IMR-90 (cell line): Measurements from ENCODE around the gene ZNF385C. TPM values are rescaled to one million over a fixed set of nuclear protein-coding genes. Genes with fewer than 3 reads are reported as not detected.
A peak's percentile ranks its signal among the peaks of the same experiment; 100 is the strongest.
"Not testable (repeated sequence)": the region's sequence is repeated elsewhere in the genome, so short reads cannot be mapped to it uniquely, and the experiment has no call there.

Experiments
- ATAC-seq: fragments of 200-7000 bp; cut with Tn5 transposase; 2 replicates; pipeline ENCODE4 v1.9.1; 2020; ENCODE audit warnings: low read depth, mild to moderate bottlenecking, moderate library complexity
- BruUV-seq: library from RNA; stranded (reverse); fragments of 400-500 nt; replicated peaks from 2 replicates; lab custom pipeline; 2021; lab: Mats Ljungman, UMichigan
- CTCF ChIA-PET: fragments of 300-600 bp; formaldehyde crosslinking; extraction: SDS; loops from one replicate; lab custom pipeline; 2021; ENCODE audit warnings: antibody characterized with exemption; lab: Yijun Ruan, JAX
- POLR2A ChIA-PET: fragments of 300-600 bp; sonication (Branson Sonifier 250); formaldehyde crosslinking; loops from one replicate; lab custom pipeline; 2022; ENCODE audit warnings: antibody characterized with exemption; ENCODE audit not compliant: unreplicated experiment; lab: Charles Lee
- DNase-seq: peaks from one replicate; pipeline ENCODE4 v3.0.0; 2013
- H2AFZ ChIP-seq: replicated peaks from 2 replicates; pipeline ENCODE3; 2013; ENCODE audit warnings: low read length, mild to moderate bottlenecking; ENCODE audit not compliant: poor library complexity
- H2AK5ac ChIP-seq: 2 replicates; pipeline ENCODE4 v1.6.1; 2013; ENCODE audit warnings: low read depth, low read length, inconsistent platforms
- H2AK9ac ChIP-seq: replicated peaks from 2 replicates; pipeline ENCODE3; 2013; ENCODE audit warnings: mild to moderate bottlenecking, low read depth, low read length, moderate library complexity; ENCODE audit not compliant: poor library complexity
- H2BK120ac ChIP-seq: 2 replicates; pipeline ENCODE4 v1.6.1; 2013; ENCODE audit warnings: low read depth, low read length, inconsistent platforms
- H2BK15ac ChIP-seq: 3 replicates; pipeline ENCODE4 v1.6.1; 2013; ENCODE audit warnings: low read depth, low read length, inconsistent platforms
- H2BK20ac ChIP-seq: 2 replicates; pipeline ENCODE4 v1.6.1; 2013; ENCODE audit warnings: low read depth, mild to moderate bottlenecking, inconsistent platforms, low read length, moderate library complexity
- H2BK5ac ChIP-seq: 2 replicates; pipeline ENCODE4 v1.6.1; 2013; ENCODE audit warnings: mild to moderate bottlenecking, low read depth, low read length, inconsistent platforms; ENCODE audit not compliant: poor library complexity, severe bottlenecking
- H3K14ac ChIP-seq: replicated peaks from 2 replicates; pipeline ENCODE4 v1.6.1; 2013; ENCODE audit warnings: low read depth, low read length, inconsistent platforms
- H3K18ac ChIP-seq: 2 replicates; pipeline ENCODE4 v1.6.1; 2013; ENCODE audit warnings: low read depth, low read length, control low read depth
- H3K23ac ChIP-seq: 2 replicates; pipeline ENCODE4 v1.6.1; 2013; ENCODE audit warnings: low read depth, low read length, inconsistent platforms
- H3K27ac ChIP-seq: 2 replicates; pipeline ENCODE4 v1.5.1; 2013; ENCODE audit warnings: mild to moderate bottlenecking, control low read depth, low read length; ENCODE audit not compliant: insufficient read depth
- H3K27me3 ChIP-seq: 2 replicates; pipeline ENCODE4 v1.6.1; 2013; ENCODE audit warnings: low read length; ENCODE audit not compliant: control insufficient read depth, insufficient read depth
- H3K36me3 ChIP-seq: 2 replicates; pipeline ENCODE4 v1.6.1; 2013; ENCODE audit warnings: low read length, mixed read lengths; ENCODE audit not compliant: control insufficient read depth, insufficient read depth
- H3K4ac ChIP-seq: 2 replicates; pipeline ENCODE4 v1.6.1; 2013; ENCODE audit warnings: low read depth, low read length, inconsistent platforms
- H3K4me1 ChIP-seq: 2 replicates; pipeline ENCODE4 v1.6.1; 2013; ENCODE audit warnings: low read length, mixed read lengths; ENCODE audit not compliant: control insufficient read depth, insufficient read depth
- H3K4me2 ChIP-seq: 2 replicates; pipeline ENCODE4 v1.6.1; 2013; ENCODE audit warnings: low read depth, mild to moderate bottlenecking, control low read depth, low read length, moderate library complexity
- H3K4me3 ChIP-seq: 2 replicates; pipeline ENCODE4 v1.5.1; 2013; ENCODE audit warnings: low read depth, mild to moderate bottlenecking, control low read depth, low read length, moderate library complexity; ENCODE audit not compliant: insufficient read depth
- H3K56ac ChIP-seq: 2 replicates; pipeline ENCODE4 v1.6.1; 2013; ENCODE audit warnings: low read length, inconsistent platforms; ENCODE audit not compliant: insufficient read depth; ENCODE audit errors: extremely low read depth
- H3K79me1 ChIP-seq, 2 experiments: 2 replicates each; pipeline ENCODE4 v1.6.1; 2013; ENCODE audit warnings: low read length in 2 of 2, inconsistent platforms in 1 of 2, low read depth in 1 of 2
- H3K9ac ChIP-seq: 2 replicates; pipeline ENCODE4 v1.6.1; 2013; ENCODE audit warnings: low read depth, low read length, control low read depth
- H3K9me1 ChIP-seq: 2 replicates; pipeline ENCODE4 v1.6.1; 2013; ENCODE audit warnings: low read length, inconsistent platforms; ENCODE audit not compliant: insufficient read depth
- H3K9me3 ChIP-seq: 2 replicates; pipeline ENCODE4 v1.6.1; 2013; ENCODE audit warnings: low read length; ENCODE audit not compliant: control insufficient read depth, insufficient read depth
- H4K20me1 ChIP-seq: 2 replicates; pipeline ENCODE4 v1.6.1; 2013; ENCODE audit warnings: low read length, inconsistent platforms; ENCODE audit not compliant: insufficient read depth
- H4K5ac ChIP-seq: 2 replicates; pipeline ENCODE4 v1.6.1; 2013; ENCODE audit warnings: mild to moderate bottlenecking, low read depth, low read length, control low read depth
- H4K8ac ChIP-seq, 2 experiments: 2 replicates each; pipeline ENCODE4 v1.6.1; 2013; ENCODE audit warnings: low read depth in 2 of 2, low read length in 2 of 2, control low read depth in 1 of 2, inconsistent platforms in 1 of 2
- H4K91ac ChIP-seq: 2 replicates; pipeline ENCODE4 v1.6.1; 2013; ENCODE audit warnings: low read depth, low read length, inconsistent platforms; ENCODE audit not compliant: insufficient read depth
- CHD1 ChIP-seq: IDR thresholded peaks from 2 replicates; pipeline ENCODE4 v1.6.1; 2012; ENCODE audit warnings: low read depth, low read length, improper control_type of control experiment
- WGBS, 2 experiments: methylation state at CpG; one replicate each; pipeline versions ENCODE4 v1.1.5 to v1.1.7; 2013; ENCODE audit warnings: missing lambda C conversion rate in 2 of 2; ENCODE audit not compliant: insufficient read length in 1 of 2; ENCODE audit errors: extremely low coverage in 2 of 2; 5-methylcytosine and 5-hydroxymethylcytosine counted together
- dilution Hi-C: fragments of 300-500 bp; cut with HindIII; formaldehyde crosslinking; loops from one replicate; pipeline ENCODE4 v1.14.3; 2018; ENCODE audit warnings: low sequenced_read_pairs; ENCODE audit not compliant: unreplicated experiment
- in situ Hi-C: fragments of 300-500 bp; cut with MboI; formaldehyde crosslinking; loops from 3 replicates; pipeline ENCODE4 v1.14.3; 2019; ENCODE audit warnings: low sequenced_read_pairs, inconsistent platforms, mixed read lengths
- intact Hi-C: fragments of 100-400 bp; cut with micrococcal nuclease; formaldehyde crosslinking; loops from 2 replicates; pipeline ENCODE4 v1.10.0; 2022
- polyA plus RNA-seq, 3 experiments: library from polyadenylated mRNA; depleted of rRNA; stranded (reverse); fragments of >200 nt; gene quantifications; 2 replicates each; pipeline ENCODE4 v1.2.3, GENCODE V29; 2012; ENCODE audit warnings: low replicate concordance in 1 of 3
- total RNA-seq: library from RNA; depleted of rRNA; stranded (reverse); fragments of >200 nt; gene quantifications from 2 replicates; pipeline ENCODE4 v1.2.3, GENCODE V29; 2012
- TF ChIP-seq, protein P1 (sequence below): fragments of 150-350 bp; IDR thresholded peaks from 2 replicates; pipeline ENCODE4 v1.6.1; 2017; ENCODE audit warnings: mild to moderate bottlenecking, antibody characterized with exemption, low read length, low read depth
- TF ChIP-seq, protein P2 (sequence below): conservative IDR thresholded peaks from 2 replicates; pipeline ENCODE4 v1.5.1; 2012; ENCODE audit warnings: mild to moderate bottlenecking, low read depth, low read length, improper control_type of control experiment

ZNF385C gene
- total and polyA plus RNA-seq, 2 of the 4 experiments (the other 2 are of a cell fraction) = not detected

DNA sequence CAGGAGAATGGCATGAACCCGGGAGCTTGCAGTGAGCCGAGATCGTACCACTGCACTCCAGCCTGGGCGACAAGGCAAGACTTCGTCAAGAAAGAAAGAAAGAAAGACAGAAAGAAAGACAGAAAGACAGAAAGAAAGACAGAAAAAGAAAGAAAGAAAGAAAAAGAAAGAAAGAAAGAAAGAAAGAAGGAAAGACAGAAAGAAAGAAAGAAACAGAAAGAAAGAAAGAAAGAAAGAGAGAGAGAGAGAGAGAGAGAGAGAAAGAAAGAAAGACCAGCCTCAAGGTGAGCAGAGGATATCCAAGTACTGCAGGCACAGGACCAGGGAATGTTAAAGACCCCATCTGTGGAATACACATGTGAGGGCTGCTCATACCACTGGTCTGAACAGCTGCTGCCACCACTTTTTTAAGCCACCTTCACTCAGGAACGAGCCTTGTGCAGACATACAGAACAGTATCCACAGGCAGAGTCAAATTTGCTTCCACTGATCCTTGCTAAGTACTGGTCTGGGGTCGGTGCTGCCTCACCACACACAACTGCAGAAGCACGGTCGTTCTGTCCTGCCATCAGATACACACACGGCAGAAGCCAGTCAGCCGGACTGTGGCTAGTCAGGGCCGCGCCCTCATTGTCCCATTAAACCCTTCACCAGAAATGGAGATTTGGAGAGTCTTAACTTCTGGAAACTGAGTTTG, 48.8 kb upstream of the ZNF385C start (continued):
- TF ChIP-seq, protein P1, sequence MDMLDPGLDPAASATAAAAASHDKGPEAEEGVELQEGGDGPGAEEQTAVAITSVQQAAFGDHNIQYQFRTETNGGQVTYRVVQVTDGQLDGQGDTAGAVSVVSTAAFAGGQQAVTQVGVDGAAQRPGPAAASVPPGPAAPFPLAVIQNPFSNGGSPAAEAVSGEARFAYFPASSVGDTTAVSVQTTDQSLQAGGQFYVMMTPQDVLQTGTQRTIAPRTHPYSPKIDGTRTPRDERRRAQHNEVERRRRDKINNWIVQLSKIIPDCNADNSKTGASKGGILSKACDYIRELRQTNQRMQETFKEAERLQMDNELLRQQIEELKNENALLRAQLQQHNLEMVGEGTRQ = no peak
- TF ChIP-seq, protein P2, sequence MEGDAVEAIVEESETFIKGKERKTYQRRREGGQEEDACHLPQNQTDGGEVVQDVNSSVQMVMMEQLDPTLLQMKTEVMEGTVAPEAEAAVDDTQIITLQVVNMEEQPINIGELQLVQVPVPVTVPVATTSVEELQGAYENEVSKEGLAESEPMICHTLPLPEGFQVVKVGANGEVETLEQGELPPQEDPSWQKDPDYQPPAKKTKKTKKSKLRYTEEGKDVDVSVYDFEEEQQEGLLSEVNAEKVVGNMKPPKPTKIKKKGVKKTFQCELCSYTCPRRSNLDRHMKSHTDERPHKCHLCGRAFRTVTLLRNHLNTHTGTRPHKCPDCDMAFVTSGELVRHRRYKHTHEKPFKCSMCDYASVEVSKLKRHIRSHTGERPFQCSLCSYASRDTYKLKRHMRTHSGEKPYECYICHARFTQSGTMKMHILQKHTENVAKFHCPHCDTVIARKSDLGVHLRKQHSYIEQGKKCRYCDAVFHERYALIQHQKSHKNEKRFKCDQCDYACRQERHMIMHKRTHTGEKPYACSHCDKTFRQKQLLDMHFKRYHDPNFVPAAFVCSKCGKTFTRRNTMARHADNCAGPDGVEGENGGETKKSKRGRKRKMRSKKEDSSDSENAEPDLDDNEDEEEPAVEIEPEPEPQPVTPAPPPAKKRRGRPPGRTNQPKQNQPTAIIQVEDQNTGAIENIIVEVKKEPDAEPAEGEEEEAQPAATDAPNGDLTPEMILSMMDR = no peak
- TF ChIP-seq CHD1 = no peak

DNA sequence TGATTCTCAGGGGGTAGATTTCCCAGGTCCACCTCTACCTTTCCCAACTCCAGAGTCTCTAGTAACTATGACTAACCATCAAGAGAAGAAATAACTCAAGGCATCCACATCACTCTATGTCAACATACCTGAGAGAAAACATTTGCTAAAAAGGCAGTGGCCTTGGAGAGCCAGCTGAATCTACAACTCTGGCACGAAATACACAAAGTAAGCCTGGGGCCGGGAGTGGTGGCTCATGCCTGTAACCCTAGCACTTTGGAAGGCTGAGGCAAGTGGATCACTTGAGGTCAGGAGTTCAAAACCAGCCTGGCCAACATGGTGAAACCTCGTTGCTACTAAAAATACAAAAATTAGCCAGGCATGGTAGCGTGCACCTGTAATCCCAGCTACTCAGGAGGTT, 44.9 kb upstream of the ZNF385C start:
- H4K5ac ChIP-seq = not testable (repeated sequence)
- H3K4me2 ChIP-seq = peak overlapping the region; percentile 33; the same call in 1 of the 2 replicates

More for the DNA sequence above, 44.9 kb upstream of the ZNF385C start:
- H3K18ac ChIP-seq, H3K27me3 ChIP-seq, H3K4me3 ChIP-seq, CTCF ChIA-PET, DNase-seq, H2AFZ ChIP-seq, H3K9me3 ChIP-seq, H2BK15ac ChIP-seq, H3K56ac ChIP-seq, H3K9ac ChIP-seq, dilution Hi-C loops, H3K14ac ChIP-seq, H2AK9ac ChIP-seq, ATAC-seq, in situ Hi-C loops, POLR2A ChIA-PET, H3K27ac ChIP-seq, intact Hi-C loops, BruUV-seq: not testable (repeated sequence)
- Histone ChIP-seq H3K79me1 (peaks cover 23 to 73% of the 10 kb centered on the region in 2 experiments), H3K23ac (0 out of 2 replicates have a peak overlapping the region, but pooled peaks have one; percentile 19), H4K8ac (peak overlapping the region in 1 of 2 experiments; percentile 6; a peak in 1 of 4 replicates), H2AK5ac (peak overlapping the region; percentile 27; the same call in 1 of the 2 replicates), H3K4me1 (peaks cover 26% of the 10 kb centered on the region), H4K20me1 (peaks cover 70% of the 10 kb centered on the region), H3K4ac (peak overlapping the region; percentile 33; the same call in 1 of the 2 replicates), H4K91ac (peak overlapping the region; percentile 8; the same call in 1 of the 2 replicates), H2BK5ac (peak overlapping the region; percentile 71), H3K36me3 (peaks cover 22% of the 10 kb centered on the region), H2BK20ac (peak overlapping the region; percentile 34), H2BK120ac (peak overlapping the region; percentile 64; the same call in 1 of the 2 replicates), H3K9me1 (peaks cover 44% of the 10 kb centered on the region)
- WGBS, 2 experiments = 85% methylated on average over 4 of the region's 4 CpGs; no CpG with 5 or more reads in 1 of the 2 experiments
